ENCODE results near the gene NFATC2.
"Not testable (repeated sequence)": the region's sequence is repeated elsewhere in the genome, so short reads cannot be mapped to it uniquely, and the experiment has no call there.

NFATC2 gene

GRCh38 chr20:51480507-51481270, 61.8 kb downstream of the NFATC2 start:
- H3K36me3 Mint-ChIP-seq (ENCODE audit: low read depth): peaks cover 52% of the 10 kb centered on the region
- H3K27me3 Mint-ChIP-seq (ENCODE audit: low read depth): no peaks in the 10 kb centered on the region
- H3K4me1 Mint-ChIP-seq (ENCODE audit: low read depth): peaks cover 82% of the 10 kb centered on the region
- peaks cover 5% of the 10 kb centered on the region for H3K9me3 Mint-ChIP-seq
- H3K27ac Mint-ChIP-seq: peak overlapping the region; percentile 88
- peak overlapping the region; percentile 80 for H3K4me3 Mint-ChIP-seq

- H3K27me3 Mint-ChIP-seq (ENCODE audit: low read depth); H3K4me3 Mint-ChIP-seq; H3K9me3 Mint-ChIP-seq; H3K27ac Mint-ChIP-seq: not testable (repeated sequence)
- Mint-ChIP-seq H3K4me1 (ENCODE audit: low read depth) (peaks cover 62% of the 10 kb centered on the region), H3K36me3 (ENCODE audit: low read depth) (peaks cover 57% of the 10 kb centered on the region)
These were observed 66.4 kb downstream of the NFATC2 start for GRCh38 chr20:51476106-51476505.

- H3K36me3 Mint-ChIP-seq (ENCODE audit: low read depth): peaks cover 71% of the 10 kb centered on the region
- H3K4me1 Mint-ChIP-seq (ENCODE audit: low read depth): peaks cover 64% of the 10 kb centered on the region
- no peak overlapping the region for H3K4me3 Mint-ChIP-seq
- H3K27ac Mint-ChIP-seq: peak overlapping the region; percentile 35
- H3K9me3 Mint-ChIP-seq: peaks cover 5% of the 10 kb centered on the region
- no peaks in the 10 kb centered on the region for H3K27me3 Mint-ChIP-seq (ENCODE audit: low read depth)
These were observed 68.7 kb downstream of the NFATC2 start for GRCh38 chr20:51473771-51474170.

GRCh38 chr20:51473256-51473655, 69.3 kb downstream of the NFATC2 start:
- H3K4me1 Mint-ChIP-seq (ENCODE audit: low read depth): peaks cover 59% of the 10 kb centered on the region
- H3K27ac Mint-ChIP-seq: peak overlapping the region; percentile 26
- H3K27me3 Mint-ChIP-seq (ENCODE audit: low read depth): no peaks in the 10 kb centered on the region
- H3K36me3 Mint-ChIP-seq (ENCODE audit: low read depth): peaks cover 66% of the 10 kb centered on the region
- no peak overlapping the region for H3K4me3 Mint-ChIP-seq
- H3K9me3 Mint-ChIP-seq: peaks cover 5% of the 10 kb centered on the region

- H3K27ac Mint-ChIP-seq: peak overlapping the region; percentile 66
- H3K4me1 Mint-ChIP-seq (ENCODE audit: low read depth): peaks cover 48% of the 10 kb centered on the region
- H3K27me3 Mint-ChIP-seq (ENCODE audit: low read depth): no peaks in the 10 kb centered on the region
- peaks cover 65% of the 10 kb centered on the region for H3K36me3 Mint-ChIP-seq (ENCODE audit: low read depth)
- no peaks in the 10 kb centered on the region for H3K9me3 Mint-ChIP-seq
- peak overlapping the region; percentile 40 for H3K4me3 Mint-ChIP-seq
These were observed 71.6 kb downstream of the NFATC2 start for GRCh38 chr20:51470907-51471411.

GRCh38 chr20:51470499-51470820, 72.1 kb downstream of the NFATC2 start:
- Mint-ChIP-seq H3K27me3 (ENCODE audit: low read depth) (no peaks in the 10 kb centered on the region), H3K9me3 (no peaks in the 10 kb centered on the region), H3K4me1 (ENCODE audit: low read depth) (peaks cover 45% of the 10 kb centered on the region), H3K4me3 (peak overlapping the region; percentile 40), H3K36me3 (ENCODE audit: low read depth) (peaks cover 61% of the 10 kb centered on the region), H3K27ac (peak overlapping the region; percentile 66)

- H3K27me3 Mint-ChIP-seq (ENCODE audit: low read depth): no peaks in the 10 kb centered on the region
- peaks cover 45% of the 10 kb centered on the region for H3K4me1 Mint-ChIP-seq (ENCODE audit: low read depth)
- no peaks in the 10 kb centered on the region for H3K9me3 Mint-ChIP-seq
- peak overlapping the region; percentile 44 for H3K4me3 Mint-ChIP-seq
- peak overlapping the region; percentile 66 for H3K27ac Mint-ChIP-seq
- H3K36me3 Mint-ChIP-seq (ENCODE audit: low read depth): peaks cover 62% of the 10 kb centered on the region
These were observed 72.7 kb downstream of the NFATC2 start for GRCh38 chr20:51469578-51470498.

GRCh38 chr20:51469046-51469445, 73.5 kb downstream of the NFATC2 start:
- Mint-ChIP-seq H3K4me1 (ENCODE audit: low read depth) (peaks cover 45% of the 10 kb centered on the region), H3K36me3 (ENCODE audit: low read depth) (peaks cover 63% of the 10 kb centered on the region), H3K27me3 (ENCODE audit: low read depth) (no peaks in the 10 kb centered on the region), H3K4me3 (no peak overlapping the region), H3K27ac (peak overlapping the region; percentile 66), H3K9me3 (no peaks in the 10 kb centered on the region)

- Mint-ChIP-seq H3K9me3 (no peaks in the 10 kb centered on the region), H3K36me3 (ENCODE audit: low read depth) (peaks cover 62% of the 10 kb centered on the region), H3K27me3 (ENCODE audit: low read depth) (no peaks in the 10 kb centered on the region), H3K4me1 (ENCODE audit: low read depth) (peaks cover 45% of the 10 kb centered on the region), H3K27ac (no peak overlapping the region), H3K4me3 (no peak overlapping the region)
These were observed 73.9 kb downstream of the NFATC2 start for GRCh38 chr20:51468636-51469035.

GRCh38 chr20:51467956-51468626, 74.4 kb downstream of the NFATC2 start:
- Mint-ChIP-seq H3K27ac (no peak overlapping the region), H3K36me3 (ENCODE audit: low read depth) (peaks cover 59% of the 10 kb centered on the region), H3K27me3 (ENCODE audit: low read depth) (no peaks in the 10 kb centered on the region), H3K9me3 (no peaks in the 10 kb centered on the region), H3K4me1 (ENCODE audit: low read depth) (peaks cover 43% of the 10 kb centered on the region), H3K4me3 (no peak overlapping the region)

- H3K4me1 Mint-ChIP-seq (ENCODE audit: low read depth): peaks cover 9% of the 10 kb centered on the region
- H3K4me3 Mint-ChIP-seq: no peak overlapping the region
- H3K9me3 Mint-ChIP-seq: no peaks in the 10 kb centered on the region
- no peaks in the 10 kb centered on the region for H3K27me3 Mint-ChIP-seq (ENCODE audit: low read depth)
- H3K27ac Mint-ChIP-seq: no peak overlapping the region
- H3K36me3 Mint-ChIP-seq (ENCODE audit: low read depth): peaks cover 36% of the 10 kb centered on the region
These were observed 78.5 kb downstream of the NFATC2 start for GRCh38 chr20:51463998-51464397.

GRCh38 chr20:51463560-51463959, 79.0 kb downstream of the NFATC2 start:
- no peaks in the 10 kb centered on the region for H3K27me3 Mint-ChIP-seq (ENCODE audit: low read depth)
- peaks cover 9% of the 10 kb centered on the region for H3K4me1 Mint-ChIP-seq (ENCODE audit: low read depth)
- H3K9me3 Mint-ChIP-seq: no peaks in the 10 kb centered on the region
- H3K36me3 Mint-ChIP-seq (ENCODE audit: low read depth): peaks cover 41% of the 10 kb centered on the region
- no peak overlapping the region for H3K4me3 Mint-ChIP-seq
- no peak overlapping the region for H3K27ac Mint-ChIP-seq

GRCh38 chr20:51462566-51463276, 79.8 kb downstream of the NFATC2 start:
- Mint-ChIP-seq H3K27me3 (ENCODE audit: low read depth) (no peaks in the 10 kb centered on the region), H3K4me3 (no peak overlapping the region), H3K9me3 (no peaks in the 10 kb centered on the region), H3K27ac (no peak overlapping the region), H3K4me1 (ENCODE audit: low read depth) (peaks cover 8% of the 10 kb centered on the region), H3K36me3 (ENCODE audit: low read depth) (peaks cover 38% of the 10 kb centered on the region)

GRCh38 chr20:51461846-51462245, 80.7 kb downstream of the NFATC2 start:
- not testable (repeated sequence) for H3K27ac Mint-ChIP-seq; H3K4me3 Mint-ChIP-seq; H3K27me3 Mint-ChIP-seq (ENCODE audit: low read depth); H3K9me3 Mint-ChIP-seq
- Mint-ChIP-seq H3K36me3 (ENCODE audit: low read depth) (peaks cover 35% of the 10 kb centered on the region), H3K4me1 (ENCODE audit: low read depth) (peaks cover 10% of the 10 kb centered on the region)
